LNCaP clone FGC (cell line): Measurements from ENCODE around the gene ZNF512B.

Source experiments
- DNase-seq: peaks from one replicate; pipeline ENCODE4 v3.0.0-alpha.2; 2011; ENCODE audit warnings: low read depth
- H3K4me3 ChIP-seq: 2 replicates; pipeline ENCODE4 v1.5.1; 2011; ENCODE audit warnings: mild to moderate bottlenecking, low read depth, low read length, control low read depth
- TF ChIP-seq, protein P1 (sequence below): IDR thresholded peaks from 2 replicates; pipeline ENCODE4 v1.5.1; 2012; ENCODE audit warnings: mild to moderate bottlenecking; ENCODE audit not compliant: control insufficient read depth, insufficient read depth; ENCODE audit errors: extremely low read depth

Gene ZNF512B

DNA sequence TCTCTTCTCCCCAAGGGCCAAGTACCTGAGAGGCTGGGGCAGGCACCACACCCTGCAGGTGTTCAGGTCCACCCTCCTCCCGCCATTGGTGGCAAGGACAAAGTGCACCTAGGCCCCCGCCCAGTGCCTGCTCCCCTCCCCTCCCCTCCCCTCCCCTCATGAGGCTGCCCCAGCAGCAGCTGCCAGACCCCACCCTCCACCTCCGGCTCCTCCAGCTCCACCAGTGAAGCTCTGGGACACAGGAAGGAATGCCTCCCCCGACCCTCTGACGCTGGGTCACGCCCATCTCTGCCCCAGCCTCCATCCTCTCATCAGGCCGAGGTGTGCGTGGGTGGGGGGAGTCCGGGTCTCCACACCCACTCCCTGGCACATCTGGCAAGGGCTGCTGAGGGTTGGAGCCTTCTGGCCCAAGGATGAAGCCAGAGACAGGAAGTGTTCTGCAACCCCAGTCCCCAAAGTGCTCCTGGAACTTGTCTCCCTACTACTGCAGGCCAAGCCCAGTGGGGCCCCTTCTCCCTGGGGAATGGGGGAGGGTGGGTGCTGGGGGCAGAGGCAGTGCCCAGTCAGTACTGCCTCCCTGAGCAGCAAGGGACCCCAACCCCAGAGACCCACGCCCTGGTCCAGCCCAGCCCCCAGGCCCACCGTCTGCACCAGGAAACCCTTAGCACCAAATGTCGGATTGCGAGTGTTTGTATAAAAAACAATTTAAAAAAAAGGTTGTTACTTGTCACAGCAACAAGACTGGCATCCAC is 11.9 kb downstream of the ZNF512B start:
- peak overlapping the region; percentile 90 for H3K4me3 ChIP-seq
- DNase-seq, result no peak
- TF ChIP-seq, protein P1, sequence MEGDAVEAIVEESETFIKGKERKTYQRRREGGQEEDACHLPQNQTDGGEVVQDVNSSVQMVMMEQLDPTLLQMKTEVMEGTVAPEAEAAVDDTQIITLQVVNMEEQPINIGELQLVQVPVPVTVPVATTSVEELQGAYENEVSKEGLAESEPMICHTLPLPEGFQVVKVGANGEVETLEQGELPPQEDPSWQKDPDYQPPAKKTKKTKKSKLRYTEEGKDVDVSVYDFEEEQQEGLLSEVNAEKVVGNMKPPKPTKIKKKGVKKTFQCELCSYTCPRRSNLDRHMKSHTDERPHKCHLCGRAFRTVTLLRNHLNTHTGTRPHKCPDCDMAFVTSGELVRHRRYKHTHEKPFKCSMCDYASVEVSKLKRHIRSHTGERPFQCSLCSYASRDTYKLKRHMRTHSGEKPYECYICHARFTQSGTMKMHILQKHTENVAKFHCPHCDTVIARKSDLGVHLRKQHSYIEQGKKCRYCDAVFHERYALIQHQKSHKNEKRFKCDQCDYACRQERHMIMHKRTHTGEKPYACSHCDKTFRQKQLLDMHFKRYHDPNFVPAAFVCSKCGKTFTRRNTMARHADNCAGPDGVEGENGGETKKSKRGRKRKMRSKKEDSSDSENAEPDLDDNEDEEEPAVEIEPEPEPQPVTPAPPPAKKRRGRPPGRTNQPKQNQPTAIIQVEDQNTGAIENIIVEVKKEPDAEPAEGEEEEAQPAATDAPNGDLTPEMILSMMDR, result no peak

DNA sequence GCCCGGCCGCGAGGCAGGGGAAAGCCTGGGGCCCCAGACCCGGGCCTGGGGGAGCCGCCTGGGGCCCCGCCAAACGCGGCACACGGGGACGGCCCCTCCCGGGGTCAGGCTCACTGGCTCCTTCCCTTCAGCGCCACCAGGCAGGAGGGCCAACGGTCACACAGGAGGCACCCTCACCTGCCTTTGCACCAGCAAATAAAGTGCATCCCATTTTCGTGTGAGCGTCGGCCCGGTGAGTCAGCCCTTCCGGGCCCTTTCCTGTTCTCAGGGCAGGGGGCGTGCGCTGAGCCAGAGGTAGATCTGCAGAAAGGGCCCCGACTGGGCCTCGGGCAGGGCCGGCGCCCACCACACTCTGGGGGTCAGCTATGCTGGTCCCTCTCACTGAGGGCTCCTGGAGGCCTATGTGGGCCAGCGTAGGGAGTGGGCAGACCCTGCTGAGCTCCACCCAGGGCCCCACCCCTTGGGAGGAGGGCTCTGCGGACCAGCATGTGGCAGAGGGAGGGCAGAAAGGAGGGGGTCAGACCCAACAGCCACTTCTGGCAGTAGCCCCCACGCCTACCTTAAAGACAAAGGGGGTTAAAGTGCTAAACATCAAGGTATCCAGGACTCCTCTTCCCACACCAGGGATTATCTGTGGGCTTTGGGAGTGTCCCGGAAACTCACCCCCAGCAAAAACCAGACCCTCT is 12.6 kb downstream of the ZNF512B start:
- DNase-seq, result no peak
- H3K4me3 ChIP-seq, result peak overlapping the region; percentile 90
- TF ChIP-seq, protein P1, result no peak

DNA sequence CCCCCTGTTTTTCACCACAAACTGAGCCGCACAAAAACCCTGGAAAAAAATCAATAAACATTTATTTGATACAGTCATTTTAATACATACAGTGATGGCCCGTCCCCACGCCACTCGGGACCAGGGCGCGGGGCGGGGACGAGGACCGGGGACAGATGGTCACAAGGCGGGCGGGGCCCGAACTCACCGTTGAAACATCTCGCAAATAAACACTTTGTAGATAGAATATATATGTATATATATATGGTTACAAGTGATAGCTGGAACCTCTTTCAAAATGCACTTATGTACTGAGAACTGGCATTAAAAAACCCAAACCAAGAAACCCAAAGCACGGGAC is 13.1 kb downstream of the ZNF512B start:
- H3K4me3 ChIP-seq, result peak overlapping the region; percentile 90
- TF ChIP-seq, protein P1, result no peak
- DNase-seq, result no peak

DNA sequence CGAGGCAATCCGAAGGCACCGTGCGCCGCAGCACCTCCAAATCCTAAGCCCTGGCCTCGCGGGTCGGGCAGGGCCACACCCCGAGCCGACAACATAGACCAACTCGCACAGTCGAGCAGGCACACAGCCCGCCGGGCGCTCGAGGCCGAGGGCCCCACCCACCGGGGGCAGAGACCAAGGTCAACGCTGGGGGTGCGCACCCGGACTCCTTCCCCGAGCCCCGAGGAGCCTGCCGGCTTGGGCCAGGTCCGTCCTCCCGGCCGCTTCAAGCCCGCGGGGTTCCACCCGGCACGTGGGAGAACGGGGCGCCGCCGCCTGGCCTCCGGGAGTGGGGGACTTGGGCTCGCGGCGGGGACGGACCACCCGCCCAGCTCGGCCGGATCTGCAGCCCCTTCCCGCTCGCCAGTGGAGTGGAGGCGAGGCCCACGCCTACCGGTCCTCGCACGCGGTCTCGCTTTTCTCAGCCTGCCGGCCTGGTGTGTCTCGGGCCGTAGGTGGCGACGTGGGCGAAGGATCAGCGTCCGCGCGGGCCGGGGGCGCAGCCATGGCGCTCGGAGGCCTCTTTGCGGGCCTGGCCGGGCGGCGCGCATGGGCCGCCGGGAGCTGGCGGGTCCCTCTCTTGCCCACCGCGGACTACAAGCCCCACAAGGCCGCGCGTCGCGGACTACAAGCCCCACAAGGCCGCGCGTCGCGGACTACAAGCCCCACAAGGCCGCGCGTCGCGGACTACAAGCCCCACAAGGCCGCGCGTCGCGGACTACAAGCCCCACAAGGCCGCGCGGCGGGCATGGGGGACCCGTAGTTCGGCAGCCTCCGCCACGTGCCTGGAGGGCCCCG is 13.7 kb downstream of the ZNF512B start, which contains the start of gene UCKL1:
Gene UCKL1, minus strand, starts transcription at position 590 of the 837 bp plus-strand sequence. Its CDS starts 44 bp downstream, at position 546.
- peak; percentile 73 for DNase-seq
- TF ChIP-seq, protein P1, result no peak

DNA sequence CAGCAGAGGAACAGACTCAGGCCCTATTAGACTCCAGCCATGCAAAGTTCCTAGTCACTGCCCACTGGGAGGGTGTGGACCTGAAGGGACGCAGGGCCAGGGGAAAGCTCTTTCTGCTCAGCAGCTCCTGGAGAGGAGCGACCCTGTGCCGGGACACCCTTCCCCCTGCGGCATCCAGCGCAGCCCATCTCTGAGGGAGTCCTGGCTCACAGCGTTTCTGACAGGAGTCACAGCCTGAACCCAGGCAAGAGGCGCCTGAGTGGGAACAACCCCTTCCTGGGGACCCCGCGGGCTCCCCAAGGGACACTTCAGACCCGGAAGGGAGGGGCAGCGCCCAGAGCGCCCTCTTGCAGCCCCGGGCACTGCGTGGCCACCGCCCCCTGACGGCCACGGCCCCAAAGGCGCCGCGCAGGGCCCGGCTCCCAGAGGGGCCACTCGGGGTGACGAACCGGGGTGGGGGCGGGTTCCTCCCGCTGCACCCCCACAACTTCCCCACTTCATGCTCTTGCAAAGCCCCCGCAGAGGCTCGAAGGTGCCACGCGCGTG is 14.4 kb downstream of the ZNF512B start:
- TF ChIP-seq, protein P1, result peak; percentile 46
- H3K4me3 ChIP-seq, result peak overlapping the region; percentile 90
- no peak for DNase-seq

More for the DNA sequence above, 13.7 kb downstream of the ZNF512B start, which contains the start of gene UCKL1:
- peak within 1 kb of the TSS; percentile 90 for H3K4me3 ChIP-seq

DNA sequence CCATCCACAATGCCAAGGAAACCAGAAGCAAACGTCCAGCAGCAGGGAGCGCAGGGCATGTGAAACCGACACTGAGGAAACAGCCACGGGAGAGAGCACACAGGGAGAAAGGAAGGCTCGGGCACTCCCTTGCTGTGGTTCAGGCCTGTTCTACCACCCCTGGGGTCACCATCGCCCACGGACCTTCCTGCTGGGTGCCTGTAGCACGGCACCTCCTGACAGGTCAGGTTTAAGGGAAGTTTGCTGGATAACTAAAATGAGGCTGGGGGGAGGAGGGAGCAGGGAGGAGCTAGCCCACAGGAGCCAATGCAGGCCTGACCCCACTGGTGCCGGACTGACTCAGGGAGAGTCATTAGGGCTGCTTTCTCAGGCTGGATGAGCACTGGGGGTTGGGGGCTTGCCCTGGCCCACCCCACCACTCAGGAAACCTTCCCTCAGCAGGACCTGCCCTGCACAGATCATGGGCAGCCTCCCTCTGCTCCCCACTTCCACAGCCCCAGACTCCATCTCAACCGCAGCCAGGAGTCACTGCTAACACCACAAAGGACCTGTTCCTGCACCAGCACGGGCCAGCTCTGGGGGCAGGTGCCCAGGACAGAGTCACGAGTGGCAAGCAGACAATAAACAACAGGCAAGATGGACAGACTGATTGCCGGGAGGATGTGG is 15.8 kb downstream of the ZNF512B start:
- no peak overlapping the region for H3K4me3 ChIP-seq
- TF ChIP-seq, protein P1, result no peak
- no peak for DNase-seq
